Motor neuron (in vitro differentiated cells): ENCODE measurements around the gene MPIG6B. TPM values are rescaled to one million over a fixed set of nuclear protein-coding genes. Genes with fewer than 3 reads are reported as not detected.

Experiments
- ATAC-seq, 8 experiments: fragments of 200-7000 bp; cut with Tn5 transposase; replicated peaks in 6 of 8; 2 replicates each; pipeline ENCODE4 v1.8.0; 2021; ENCODE audit warnings: mild to moderate bottlenecking in 8 of 8, moderate library complexity in 8 of 8
- H3K27ac ChIP-seq, 2 donors: fragments of 250-450 bp; sonication (Bioruptor Pico); 2 replicates each; pipeline ENCODE4 v1.9.0; 2021; ENCODE audit warnings: antibody characterized with exemption in 2 of 2, mild to moderate bottlenecking in 2 of 2, moderate library complexity in 1 of 2
- H3K4me1 ChIP-seq, 2 donors: fragments of 250-450 bp; sonication (Bioruptor Pico); replicated peaks in 1 of 2; 2 replicates each; pipeline ENCODE4 v1.6.1; 2021; ENCODE audit warnings: antibody characterized with exemption in 2 of 2, mild to moderate bottlenecking in 2 of 2, moderate library complexity in 1 of 2
- H3K4me3 ChIP-seq, 5 donors: fragments of 250-450 bp; sonication (Bioruptor Pico); 2 replicates each; pipeline ENCODE4 v1.9.0; 2021; ENCODE audit warnings: antibody characterized with exemption in 5 of 5, mild to moderate bottlenecking in 5 of 5, moderate library complexity in 4 of 5
- WGBS, 10 experiments: fragments of 450-650 bp; shearing (Covaris generic); methylation state at CpG; one replicate each; pipeline ENCODE4 v1.0.0; 2022; 5-methylcytosine and 5-hydroxymethylcytosine counted together
- in situ Hi-C, 9 experiments: fragments of 400-800 bp; cut with MboI; loops; one replicate each; pipeline ENCODE4 v1.15.0; 2021; ENCODE audit warnings: low sequenced_read_pairs in 9 of 9, low pct_unique_long_range_greater_than_20kb in 2 of 9; ENCODE audit not compliant: unreplicated experiment in 9 of 9
- total RNA-seq, 8 experiments: library from RNA; unstranded; fragments of 300-600 nt; gene quantifications; 2 replicates each; pipeline versions ENCODE4 v1.2.3 to v1.2.4, GENCODE V29; 2022

The MPIG6B gene
- total RNA-seq, 8 experiments from 2014 or later, result 0.18 to 1.8 (median 0.58) TPM

- Histone ChIP-seq H3K4me3 (no peak overlapping the region), H3K4me1 (peaks cover 12% of the 10 kb centered on the region in 2 donors), H3K27ac (no peak overlapping the region)
- ATAC-seq, result no peak
- in situ Hi-C loops, result no loop called here
- 30 to 100% (median 96%) methylated on average over 1 to 18 of the region's 41 CpGs; no CpG with 5 or more reads in 3 of the 10 experiments for WGBS, 10 experiments
Observed at GRCh38 chr6:31727717-31728671, 4.8 kb downstream of the MPIG6B start.

DNA sequence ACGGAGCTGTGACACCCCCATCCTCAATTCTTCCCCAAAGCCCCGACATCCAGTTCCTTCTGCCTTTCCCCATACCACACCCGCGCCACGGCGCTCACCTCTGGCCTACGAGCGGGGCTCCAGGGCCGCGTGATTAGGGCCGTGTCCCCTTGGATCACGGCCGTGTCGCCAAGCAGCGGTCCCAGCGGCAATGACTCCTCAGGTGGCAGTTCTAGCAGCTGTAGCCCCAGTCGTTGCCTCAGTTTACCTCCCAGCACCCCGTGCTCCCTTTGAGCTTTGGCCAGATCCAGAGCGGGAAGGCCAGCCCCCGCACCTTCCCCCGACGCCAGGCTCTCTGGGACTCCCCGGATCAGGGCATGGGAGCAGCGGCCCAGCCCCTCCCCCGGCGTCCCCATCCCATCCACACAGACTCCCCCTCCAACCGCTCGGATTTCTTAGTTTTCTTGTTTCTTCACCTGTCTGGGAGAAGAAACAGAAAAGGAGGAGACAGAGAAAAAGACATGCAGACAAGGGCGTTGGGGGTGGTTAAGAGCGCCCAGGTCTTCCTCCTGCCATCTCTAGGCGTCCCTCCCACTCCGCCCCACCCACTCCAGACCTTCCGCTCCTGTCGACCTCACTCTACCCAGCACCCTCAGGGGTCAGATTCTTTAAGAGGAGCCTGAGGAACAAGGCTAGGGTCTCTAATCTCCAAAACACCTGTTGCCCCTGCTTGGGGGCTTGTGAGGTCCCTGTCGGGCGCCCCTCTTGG is 5.8 kb downstream of the MPIG6B start, which contains the start of gene DDAH2:
DDAH2 (minus strand) TSS at position 533 of the 748 bp plus-strand sequence; CDS start at position 395, 138 bp downstream.
- in situ Hi-C loops, result no loop called here
- 0 to 64% (median 20%) methylated on average over 1 to 12 of the region's 36 CpGs; no CpG with 5 or more reads in 3 of the 10 experiments for WGBS, 10 experiments
- peak within 1 kb of the TSS; percentile 76 to 77 for H3K27ac ChIP-seq
- H3K4me1 ChIP-seq, result peaks cover 12 to 13% of the 10 kb centered on the region in 2 donors
- ATAC-seq, result peak in 3 of 8 experiments; percentile 25 to 31 (median 25)
- H3K4me3 ChIP-seq, result peak within 1 kb of the TSS; percentile 67 to 92 (median 91)

DNA sequence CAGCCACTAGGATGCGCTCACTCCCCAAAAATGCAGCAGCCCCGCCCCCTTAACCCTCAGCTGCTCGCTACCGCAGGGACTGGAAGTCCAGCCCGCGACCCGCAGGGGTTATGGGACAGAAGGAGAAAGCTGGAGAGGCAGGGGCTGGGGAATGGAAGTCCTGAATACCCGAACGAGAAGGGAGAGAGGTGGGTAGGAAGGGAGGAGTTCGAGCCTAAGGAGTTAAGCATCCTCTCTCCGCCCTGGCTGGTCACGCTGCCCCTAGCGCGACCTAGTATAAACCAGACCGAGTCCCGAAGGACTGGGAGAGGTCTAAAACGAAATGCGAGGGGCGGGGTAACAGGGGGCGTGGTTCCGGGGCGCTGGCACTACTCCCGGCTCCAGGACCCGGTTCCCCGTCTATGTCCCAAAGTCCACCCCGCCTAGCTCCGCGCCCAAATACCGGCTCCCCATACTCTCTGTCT is 6.4 kb downstream of the MPIG6B start:
- Histone ChIP-seq H3K4me1 (peaks cover 16 to 19% of the 10 kb centered on the region in 2 donors), H3K4me3 (peak overlapping the region; percentile 67 to 92 (median 91)), H3K27ac (peak overlapping the region; percentile 76 to 77)
- in situ Hi-C loops, result no loop called here
- ATAC-seq, result peak; percentile 76 to 88 (median 82)
- 0 to 5% methylated on average over 1 to 4 of the region's 29 CpGs; no CpG with 5 or more reads in 8 of the 10 experiments for WGBS, 10 experiments

GRCh38 chr6:31729979-31730630 is 6.9 kb downstream of the MPIG6B start:
- peak; percentile 33 to 82 (median 78) for ATAC-seq
- Histone ChIP-seq H3K27ac (peak overlapping the region; percentile 76 to 77), H3K4me1 (peaks cover 20 to 22% of the 10 kb centered on the region in 2 donors), H3K4me3 (peak overlapping the region; percentile 67 to 92 (median 91))
- WGBS, 10 experiments, result 5 to 20% (median 13%) methylated on average over 1 to 18 of the region's 46 CpGs; no CpG with 5 or more reads in 7 of the 10 experiments
- in situ Hi-C loops, result no loop called here

GRCh38 chr6:31730631-31731086 is 7.5 kb downstream of the MPIG6B start:
- H3K4me1 ChIP-seq, result peaks cover 20 to 24% of the 10 kb centered on the region in 2 donors
- no peak for ATAC-seq
- peak overlapping the region; percentile 76 to 77 for H3K27ac ChIP-seq
- H3K4me3 ChIP-seq, result peak overlapping the region; percentile 67 to 92 (median 91)
- 83 to 100% (median 97%) methylated on average over 1 to 5 of the region's 11 CpGs; no CpG with 5 or more reads in 4 of the 10 experiments for WGBS, 10 experiments
- in situ Hi-C loops, result no loop called here

DNA sequence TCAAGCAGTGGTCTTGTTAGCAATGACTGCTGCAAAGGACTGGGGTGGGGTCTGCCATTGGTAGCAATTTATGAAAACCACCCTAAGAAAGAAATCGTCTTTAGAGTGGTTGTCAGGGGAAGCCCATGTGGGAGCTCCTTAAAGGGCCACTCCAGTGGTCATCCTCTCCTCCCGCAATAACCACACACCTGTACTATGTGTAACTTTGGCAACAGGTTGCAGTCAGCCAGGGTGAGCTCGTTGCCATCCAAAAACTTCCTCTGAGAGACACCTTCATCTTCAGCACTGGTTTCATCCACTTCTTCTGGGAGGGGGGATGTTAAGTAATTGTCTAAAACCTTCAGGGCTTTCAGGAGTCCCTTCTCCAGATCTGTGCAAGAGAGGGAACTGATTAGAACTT is 8.9 kb downstream of the MPIG6B start:
- H3K4me3 ChIP-seq, result no peak overlapping the region
- in situ Hi-C loops, result no loop called here
- WGBS, 10 experiments, result 60% methylated on average over 1 of the region's 3 CpGs; no CpG with 5 or more reads in 9 of the 10 experiments
- no peak for ATAC-seq
- H3K27ac ChIP-seq, result no peak overlapping the region
- peaks cover 25 to 35% of the 10 kb centered on the region in 2 donors for H3K4me1 ChIP-seq

DNA sequence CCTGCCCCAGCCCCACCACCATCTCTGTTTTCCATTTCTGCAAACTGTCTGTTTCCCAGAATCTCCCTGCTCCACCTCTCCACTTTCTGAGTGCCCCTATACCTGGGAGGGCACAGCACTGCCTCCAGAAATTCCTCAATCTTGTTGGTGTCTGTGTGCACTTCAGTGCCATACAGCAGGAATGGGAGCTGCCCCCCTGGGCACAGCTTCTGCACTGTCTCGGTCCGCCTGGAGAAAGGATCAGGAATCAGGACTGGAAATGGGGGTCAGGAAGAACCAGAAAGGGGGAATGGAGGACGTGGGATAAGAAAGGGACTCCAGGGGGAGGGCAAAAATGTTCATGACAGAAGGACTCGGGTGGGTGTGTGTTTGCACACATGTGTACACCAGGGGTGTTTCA is 10.6 kb downstream of the MPIG6B start:
- in situ Hi-C loops, result no loop called here
- Histone ChIP-seq H3K4me1 (peaks cover 39 to 46% of the 10 kb centered on the region in 2 donors), H3K4me3 (no peak overlapping the region), H3K27ac (no peak overlapping the region)
- no peak for ATAC-seq
- WGBS, 10 experiments, result 60 to 96% (median 84%) methylated on average over 1 to 4 of the region's 4 CpGs; no CpG with 5 or more reads in 6 of the 10 experiments

DNA sequence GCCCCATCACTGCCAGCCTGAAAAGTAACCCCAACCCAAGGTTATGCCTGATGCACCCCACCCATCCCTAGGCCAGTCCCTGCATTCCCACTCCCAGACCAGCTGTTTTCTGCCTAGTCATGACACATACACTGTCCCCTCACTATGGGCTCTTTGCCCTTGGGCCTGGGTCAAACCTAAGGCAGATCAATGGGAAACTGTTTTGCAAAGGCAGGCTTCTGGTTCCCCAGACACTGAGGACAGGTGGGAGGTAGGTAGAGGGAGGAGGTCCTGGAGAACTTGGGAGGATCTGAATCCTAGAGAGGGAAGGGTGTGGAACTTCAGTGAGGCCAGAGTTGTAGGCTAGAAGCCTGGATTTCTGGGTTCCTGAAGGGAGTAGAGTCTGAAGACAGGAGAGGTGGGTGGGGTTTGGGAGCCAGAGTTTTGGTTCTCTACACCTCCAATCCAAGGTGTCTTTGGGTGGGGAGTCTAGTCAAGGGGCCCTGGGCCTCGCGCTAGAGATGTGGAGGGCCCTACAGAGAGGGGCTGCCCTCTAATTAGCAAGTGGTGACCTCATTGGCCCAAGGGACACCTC is 11.2 kb downstream of the MPIG6B start:
- WGBS, 10 experiments, result 8 to 40% (median 20%) methylated on average over 2 of the region's 2 CpGs; no CpG with 5 or more reads in 7 of the 10 experiments
- in situ Hi-C loops, result no loop called here
- ATAC-seq, result no peak
- Histone ChIP-seq H3K4me1 (peaks cover 43 to 47% of the 10 kb centered on the region in 2 donors), H3K4me3 (peak overlapping the region in 4 of 5 donors; percentile 43 to 69 (median 60)), H3K27ac (peak overlapping the region in 1 of 2 donors; percentile 86)

- Histone ChIP-seq H3K4me1 (peaks cover 45 to 47% of the 10 kb centered on the region in 2 donors), H3K4me3 (peak overlapping the region; percentile 24 to 69 (median 57)), H3K27ac (peak overlapping the region; percentile 44 to 86)
- in situ Hi-C loops, result no loop called here
- ATAC-seq, result peak; percentile 6 to 48 (median 28)
- 0% methylated on average over 1 to 7 of the region's 18 CpGs; no CpG with 5 or more reads in 5 of the 10 experiments for WGBS, 10 experiments
Observed at GRCh38 chr6:31734821-31735406, 11.7 kb downstream of the MPIG6B start.

GRCh38 chr6:31736021-31736767 is 13.0 kb downstream of the MPIG6B start, which contains the start of gene CLIC1:
TSS of gene CLIC1 (minus strand) at chr6:31736530. CDS start at chr6:31736300, 230 bp downstream.
- peaks cover 40 to 43% of the 10 kb centered on the region in 2 donors for H3K4me1 ChIP-seq
- H3K27ac ChIP-seq, result peak within 1 kb of the TSS; percentile 79 to 86
- peak within 1 kb of the TSS; percentile 24 to 69 (median 57) for H3K4me3 ChIP-seq
- WGBS, 10 experiments, result 0 to 20% (median 8%) methylated on average over 1 to 2 of the region's 24 CpGs; no CpG with 5 or more reads in 7 of the 10 experiments
- in situ Hi-C loops, result no loop called here
- peak; percentile 13 to 49 (median 38) for ATAC-seq

DNA sequence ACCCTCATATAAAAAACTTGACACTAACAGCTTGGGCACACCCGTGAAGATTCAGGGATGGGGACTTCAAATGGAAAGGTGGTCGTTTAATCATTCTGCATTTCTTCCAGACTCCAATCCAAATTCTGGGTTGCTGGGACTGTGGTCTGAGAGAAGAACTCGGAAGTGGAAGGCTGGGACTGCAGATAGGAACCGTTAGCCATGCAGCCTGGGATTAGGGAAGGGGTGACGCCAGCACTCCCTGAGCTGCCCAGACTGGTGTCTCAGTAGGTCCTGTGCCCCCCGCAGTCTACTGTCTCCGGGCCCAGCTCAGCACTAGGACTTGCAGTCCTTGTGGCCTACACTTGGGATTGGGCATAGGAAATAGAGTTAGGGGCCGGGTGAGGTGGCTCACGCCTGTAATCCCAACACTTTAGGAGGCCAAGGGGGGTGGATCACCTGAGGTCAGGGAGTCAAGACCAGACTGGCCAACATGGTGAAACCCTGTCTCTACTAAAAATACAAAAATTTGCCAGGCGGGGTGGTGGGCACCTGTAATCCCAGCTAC is 13.7 kb downstream of the MPIG6B start:
- no peak for ATAC-seq
- in situ Hi-C loops, result no loop called here
- 7 to 100% (median 34%) methylated on average over 1 to 6 of the region's 10 CpGs; no CpG with 5 or more reads in 2 of the 10 experiments for WGBS, 10 experiments
- peak overlapping the region; percentile 79 to 86 for H3K27ac ChIP-seq
- H3K4me1 ChIP-seq, result peaks cover 40 to 43% of the 10 kb centered on the region in 2 donors
- peak overlapping the region; percentile 24 to 69 (median 57) for H3K4me3 ChIP-seq
